ENCODE results near the gene PSMB1. TPM values are rescaled to one million over a fixed set of nuclear protein-coding genes. Genes with fewer than 3 reads are reported as not detected.

The PSMB1 gene
- total and polyA plus RNA-seq, 2 donors (not counting 3 experiments of a cell fraction or from before 2014, with no cell fraction given) = 198 to 560 TPM

DNA sequence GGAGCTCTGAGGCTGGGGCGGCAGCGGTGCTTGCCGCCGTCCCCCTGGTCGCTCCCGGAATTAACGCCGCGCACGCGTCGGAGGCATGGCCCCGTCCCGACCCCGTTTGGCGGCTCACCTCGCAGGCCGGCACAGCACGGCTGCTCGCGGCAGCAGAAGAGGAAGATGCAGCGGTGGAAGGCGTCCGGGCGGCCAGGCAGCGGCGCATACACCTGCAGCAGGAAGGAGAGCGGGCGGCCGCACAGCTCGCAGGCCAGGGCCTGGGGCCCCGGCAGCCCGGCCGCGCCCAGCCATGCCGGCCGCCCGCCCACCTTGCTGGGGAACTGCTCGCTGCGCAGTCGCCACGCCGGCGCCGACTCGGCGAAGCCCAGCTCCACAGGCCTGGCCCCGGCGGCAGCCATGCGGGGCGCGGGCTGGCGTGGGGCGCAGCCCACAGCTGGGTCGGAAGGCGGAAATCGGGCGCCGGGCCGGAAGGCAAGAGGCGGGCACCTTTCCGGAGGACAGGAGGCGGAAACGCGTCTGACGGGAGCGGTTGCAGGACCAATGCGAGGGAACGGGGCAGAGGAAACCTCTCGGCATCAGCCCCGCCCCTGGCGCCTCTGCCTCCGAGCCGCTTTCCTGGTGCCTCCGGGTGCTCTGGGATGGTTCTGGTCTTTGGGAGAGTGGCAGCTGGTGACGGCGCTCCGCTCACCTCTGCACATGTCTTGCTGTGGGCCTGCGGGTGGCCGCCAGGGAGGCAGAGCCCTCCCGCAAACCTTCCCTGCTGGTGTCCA lies 31.3 kb upstream of the PSMB1 start, which contains the start of gene PDCD2:
TSS of gene PDCD2 (minus strand) at position 457 of the 773 bp plus-strand sequence. CDS start at position 401, 56 bp downstream.
- TF ChIP-seq MYC (IDR thresholded peaks at IDR 0.05; ENCODE audit: low read depth, low read length) (no peak), POLR2AphosphoS5 (IDR thresholded peaks at IDR 0.05; ENCODE audit: insufficient read depth, low read depth, low read length) (peak; percentile 98), POLR2A (IDR thresholded peaks at IDR 0.05; ENCODE audit: low read depth, low read length) (peak; percentile 98), MAX (IDR thresholded peaks at IDR 0.05; ENCODE audit: insufficient read depth, insufficient read length) (no peak), FOS (IDR thresholded peaks at IDR 0.05; ENCODE audit: borderline replicate concordance, insufficient read depth, low read length) (no peak), CTCF (IDR thresholded peaks at IDR 0.05; ENCODE audit: extremely low read depth in 1 of 2, insufficient read depth in 1 of 2, low read depth in 1 of 2, low read length in 2 of 2) (no peak), GATA2 (IDR thresholded peaks at IDR 0.05; ENCODE audit: insufficient read depth, insufficient read length, low read depth, low read length) (no peak)
- Histone ChIP-seq H3K79me2 (ENCODE audit: control insufficient read depth, insufficient read depth, low read length) (peaks cover 26% of the 10 kb centered on the region), H3K9me3 (replicated peaks; ENCODE audit: control insufficient read depth, insufficient read depth, low read length) (no peaks in the 10 kb centered on the region), H2AFZ (ENCODE audit: low read depth, low read length) (peak within 1 kb of the TSS; percentile 58), H3K4me3 (replicated peaks in 1 of 3; ENCODE audit: insufficient read depth in 1 of 3, low read depth in 1 of 3, low read length in 3 of 3) (peak within 1 kb of the TSS; percentile 87 to 100 (median 98)), H3K9me1 (replicated peaks; ENCODE audit: control insufficient read depth, extremely low read depth, insufficient read depth, low read length) (no peaks in the 10 kb centered on the region), H3K9ac (replicated peaks; ENCODE audit: extremely low read depth, insufficient read depth, low read length) (peak within 1 kb of the TSS; percentile 98), H4K20me1 (replicated peaks; ENCODE audit: control insufficient read depth, extremely low read depth, insufficient read depth, low read length) (no peaks in the 10 kb centered on the region), H3K36me3 (ENCODE audit: control insufficient read depth in 2 of 2, extremely low read depth in 1 of 2, insufficient read depth in 2 of 2, low read length in 2 of 2) (peaks cover 5 to 6% of the 10 kb centered on the region in 2 experiments), H3K27ac (ENCODE audit: insufficient read depth, low read depth, low read length) (peak within 1 kb of the TSS; percentile 98), H3K4me2 (ENCODE audit: insufficient read depth, low read length) (peak within 1 kb of the TSS; percentile 72), H3K27me3 (ENCODE audit: control insufficient read depth in 2 of 2, insufficient read depth in 2 of 2, low read length in 2 of 2) (peaks cover 0 to 1% of the 10 kb centered on the region in 2 experiments), H3K4me1 (ENCODE audit: control insufficient read depth, extremely low read depth, insufficient read depth, low read length) (peaks cover 13% of the 10 kb centered on the region)
- ChIA-PET POLR2A (interaction anchor here (1.2 to 1.5 kb wide), 2 partner anchors 19 to 30 kb away, joined by 3 to 4 read pairs; partner anchors contain the start of gene TBP), CTCF (interaction anchor here (0.9 to 1.7 kb wide), 4 partner anchors 9 to 30 kb away, joined by 4 to 7 read pairs (median 6); partner anchors contain the start of gene TBP)
- BruUV-seq (replicated peaks) = no TSS peak
- dilution Hi-C loops (cut with MboI; ENCODE audit: extremely low pct_ligation_motif_present, low sequenced_read_pairs) = no loop called here
- FAIRE-seq (peak; percentile 92), DNase-seq (ENCODE audit: low read depth, low spot score) (peak; percentile 83)
- intact Hi-C loops (cut with micrococcal nuclease) = loop anchor here (1.0 kb wide), 1 partner anchor 30 kb away; the partner anchor contains the start of gene TBP
